ENCODE results near the gene TBC1D8. TPM values are rescaled to one million over a fixed set of nuclear protein-coding genes. Genes with fewer than 3 reads are reported as not detected.
A peak's percentile ranks its signal among the peaks of the same experiment; 100 is the strongest.

TBC1D8 gene
- total RNA-seq, 6 experiments from 2014 or later, result 1.2 to 2.0 (median 1.5) TPM

- no peaks in the 10 kb centered on the region for H3K4me1 Mint-ChIP-seq (ENCODE audit: low read depth)
- H3K36me3 Mint-ChIP-seq (ENCODE audit: low read depth), result no peaks in the 10 kb centered on the region
- H3K27me3 Mint-ChIP-seq (ENCODE audit: insufficient read depth), result peaks cover 10% of the 10 kb centered on the region
- H3K9me3 Mint-ChIP-seq, result no peaks in the 10 kb centered on the region; the same call in 1 of the 2 replicates
- H3K27ac Mint-ChIP-seq, result no peak overlapping the region
- TF ChIP-seq, protein P1, sequence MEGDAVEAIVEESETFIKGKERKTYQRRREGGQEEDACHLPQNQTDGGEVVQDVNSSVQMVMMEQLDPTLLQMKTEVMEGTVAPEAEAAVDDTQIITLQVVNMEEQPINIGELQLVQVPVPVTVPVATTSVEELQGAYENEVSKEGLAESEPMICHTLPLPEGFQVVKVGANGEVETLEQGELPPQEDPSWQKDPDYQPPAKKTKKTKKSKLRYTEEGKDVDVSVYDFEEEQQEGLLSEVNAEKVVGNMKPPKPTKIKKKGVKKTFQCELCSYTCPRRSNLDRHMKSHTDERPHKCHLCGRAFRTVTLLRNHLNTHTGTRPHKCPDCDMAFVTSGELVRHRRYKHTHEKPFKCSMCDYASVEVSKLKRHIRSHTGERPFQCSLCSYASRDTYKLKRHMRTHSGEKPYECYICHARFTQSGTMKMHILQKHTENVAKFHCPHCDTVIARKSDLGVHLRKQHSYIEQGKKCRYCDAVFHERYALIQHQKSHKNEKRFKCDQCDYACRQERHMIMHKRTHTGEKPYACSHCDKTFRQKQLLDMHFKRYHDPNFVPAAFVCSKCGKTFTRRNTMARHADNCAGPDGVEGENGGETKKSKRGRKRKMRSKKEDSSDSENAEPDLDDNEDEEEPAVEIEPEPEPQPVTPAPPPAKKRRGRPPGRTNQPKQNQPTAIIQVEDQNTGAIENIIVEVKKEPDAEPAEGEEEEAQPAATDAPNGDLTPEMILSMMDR (IDR thresholded peaks at IDR 0.05), result no peak
- no peak overlapping the region for H3K4me3 Mint-ChIP-seq
- DNase-seq, result no peak
Observed at GRCh38 chr2:101161658-101162057, 10.5 kb upstream of the TBC1D8 start.

GRCh38 chr2:101160454-101160853 lies 9.3 kb upstream of the TBC1D8 start:
- Mint-ChIP-seq H3K4me1 (ENCODE audit: low read depth) (no peaks in the 10 kb centered on the region), H3K27me3 (ENCODE audit: insufficient read depth) (peaks cover 10% of the 10 kb centered on the region), H3K36me3 (ENCODE audit: low read depth) (no peaks in the 10 kb centered on the region), H3K9me3 (no peaks in the 10 kb centered on the region), H3K4me3 (no peak overlapping the region), H3K27ac (no peak overlapping the region)
- peak; percentile 63 for DNase-seq
- TF ChIP-seq, protein P1 (IDR thresholded peaks at IDR 0.05), result no peak

DNA sequence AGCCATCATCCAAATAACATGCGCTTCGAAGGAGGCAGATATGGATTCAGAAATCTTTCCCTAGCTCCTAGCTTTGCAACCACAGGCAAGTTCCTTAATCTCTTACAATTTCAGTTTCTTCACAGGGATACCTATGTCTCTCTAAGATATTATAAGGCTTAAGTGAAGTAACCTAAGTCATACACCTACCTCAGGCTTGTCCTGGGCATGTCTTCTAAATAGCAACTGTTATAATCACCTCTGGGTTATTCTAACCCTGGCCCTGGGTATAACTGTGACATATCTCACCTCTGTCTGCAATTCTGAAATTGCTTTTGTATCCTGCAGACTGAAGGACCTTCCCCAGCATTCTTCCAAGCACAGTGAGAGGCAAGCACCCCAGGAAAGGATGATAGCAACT lies 8.3 kb upstream of the TBC1D8 start:
- Mint-ChIP-seq H3K4me1 (ENCODE audit: low read depth) (no peaks in the 10 kb centered on the region), H3K27ac (no peak overlapping the region), H3K27me3 (ENCODE audit: insufficient read depth) (peaks cover 8% of the 10 kb centered on the region), H3K4me3 (no peak overlapping the region), H3K9me3 (no peaks in the 10 kb centered on the region), H3K36me3 (ENCODE audit: low read depth) (no peaks in the 10 kb centered on the region)
- no peak for DNase-seq
- TF ChIP-seq, protein P1 (IDR thresholded peaks at IDR 0.05), result no peak

- TF ChIP-seq, protein P1 (IDR thresholded peaks at IDR 0.05), result no peak
- Mint-ChIP-seq H3K27ac (no peak overlapping the region), H3K36me3 (ENCODE audit: low read depth) (no peaks in the 10 kb centered on the region), H3K4me1 (ENCODE audit: low read depth) (peaks cover 12% of the 10 kb centered on the region), H3K4me3 (no peak overlapping the region), H3K27me3 (ENCODE audit: insufficient read depth) (peaks cover 5% of the 10 kb centered on the region), H3K9me3 (no peaks in the 10 kb centered on the region)
- no peak for DNase-seq
Observed at GRCh38 chr2:101157272-101157671, 6.1 kb upstream of the TBC1D8 start.

GRCh38 chr2:101153787-101154186 lies 2.6 kb upstream of the TBC1D8 start:
- Mint-ChIP-seq H3K4me3 (no peak overlapping the region), H3K27ac (no peak overlapping the region), H3K4me1 (ENCODE audit: low read depth) (peaks cover 19% of the 10 kb centered on the region), H3K36me3 (ENCODE audit: low read depth) (no peaks in the 10 kb centered on the region), H3K9me3 (no peaks in the 10 kb centered on the region), H3K27me3 (ENCODE audit: insufficient read depth) (peaks cover 12% of the 10 kb centered on the region)
- no peak for DNase-seq
- TF ChIP-seq, protein P1 (IDR thresholded peaks at IDR 0.05), result no peak
